Ramos (cell line): ENCODE measurements around the gene PKD1L1.

Experiments
- in situ Hi-C: fragments of 300-500 bp; cut with MboI; formaldehyde crosslinking; loops from one replicate; pipeline ENCODE4 v1.14.3; 2022; ENCODE audit warnings: low sequenced_read_pairs; ENCODE audit not compliant: unreplicated experiment

PKD1L1 gene

DNA sequence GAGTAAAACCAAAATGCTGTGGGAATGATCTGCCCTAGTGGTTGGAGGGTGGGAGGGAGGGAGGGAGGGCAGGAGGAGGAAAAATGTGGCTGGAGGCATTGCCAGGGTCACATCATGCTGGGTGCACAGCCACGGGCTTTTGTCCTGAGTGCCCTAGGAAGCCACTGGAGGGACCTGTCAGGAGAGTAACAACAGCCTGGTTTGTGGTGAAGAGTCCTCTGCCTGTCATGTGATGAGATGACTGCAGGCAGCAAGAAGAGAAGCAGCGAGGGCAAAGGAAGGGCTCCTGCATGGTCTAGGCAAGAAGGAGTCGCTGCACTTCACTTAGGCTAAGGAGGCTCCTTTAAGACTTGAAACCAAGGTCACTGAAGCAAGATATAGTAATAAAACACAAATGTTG lies 65.6 kb downstream of the PKD1L1 start:
- in situ Hi-C loops: no loop called here

GRCh38 chr7:47881256-47881655 lies 67.0 kb downstream of the PKD1L1 start:
- in situ Hi-C loops: no loop called here

DNA sequence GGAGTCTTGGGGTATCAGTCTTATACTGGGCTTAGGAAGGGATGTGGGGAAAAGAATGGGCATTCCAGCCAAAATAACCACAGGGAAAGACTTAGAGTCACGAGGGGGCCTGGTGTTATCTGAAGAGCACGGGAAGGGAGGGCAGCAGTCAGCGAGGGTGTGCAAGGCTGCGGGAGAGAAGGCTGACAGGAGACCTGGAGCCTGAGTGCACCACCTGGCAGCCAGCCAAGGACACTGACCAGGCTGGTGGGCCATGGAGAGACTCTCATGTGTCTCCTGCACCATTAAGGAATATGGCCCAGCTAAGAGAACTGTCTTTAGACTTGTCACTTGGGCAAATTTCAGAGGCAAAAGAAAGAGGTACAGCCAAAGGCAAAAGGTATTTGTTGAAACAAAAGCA lies 69.6 kb downstream of the PKD1L1 start:
- in situ Hi-C loops: no loop called here

- in situ Hi-C loops: no loop called here
Observed at GRCh38 chr7:47877336-47877735, 70.9 kb downstream of the PKD1L1 start.

DNA sequence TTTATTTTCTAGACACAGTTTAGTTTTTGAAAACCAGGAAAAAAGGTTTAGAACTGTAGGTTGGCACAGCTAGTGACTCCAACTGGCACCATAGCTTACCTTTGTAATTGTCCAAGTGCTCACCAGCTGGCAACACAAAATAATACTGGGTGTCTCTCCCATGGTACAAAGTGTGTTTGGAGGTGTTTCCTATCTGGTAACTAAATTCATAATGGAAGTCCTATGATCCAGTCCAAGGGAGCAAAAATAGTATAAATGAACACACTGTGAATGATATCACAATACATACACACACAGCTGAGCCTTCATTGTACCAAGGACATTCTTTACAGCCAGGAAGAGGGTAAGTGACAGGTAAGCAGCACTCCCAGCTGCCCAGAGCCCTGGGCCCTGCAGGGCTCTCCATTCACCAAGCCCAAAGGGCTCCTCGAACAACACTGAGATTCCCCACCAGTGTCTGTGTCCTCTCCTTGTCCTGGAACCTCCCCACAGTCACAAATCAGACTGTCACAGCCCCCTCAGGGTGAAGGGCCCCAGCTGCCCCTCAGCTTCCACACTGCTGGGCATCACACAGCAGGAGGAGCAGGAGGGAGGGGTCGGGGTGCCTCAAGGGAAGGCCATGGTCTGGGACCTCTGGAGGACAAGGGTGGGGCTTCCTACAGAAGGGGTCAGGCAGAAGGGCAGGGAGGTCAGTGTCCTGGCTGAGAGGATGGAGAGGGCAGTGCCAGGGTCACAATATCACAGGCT lies 72.1 kb downstream of the PKD1L1 start:
- in situ Hi-C loops: no loop called here

GRCh38 chr7:47875406-47875805 lies 72.9 kb downstream of the PKD1L1 start:
- in situ Hi-C loops: no loop called here

GRCh38 chr7:47873762-47874161 lies 74.5 kb downstream of the PKD1L1 start:
- in situ Hi-C loops: no loop called here

- in situ Hi-C loops: no loop called here
Observed at GRCh38 chr7:47867286-47867685, 81.0 kb downstream of the PKD1L1 start.

DNA sequence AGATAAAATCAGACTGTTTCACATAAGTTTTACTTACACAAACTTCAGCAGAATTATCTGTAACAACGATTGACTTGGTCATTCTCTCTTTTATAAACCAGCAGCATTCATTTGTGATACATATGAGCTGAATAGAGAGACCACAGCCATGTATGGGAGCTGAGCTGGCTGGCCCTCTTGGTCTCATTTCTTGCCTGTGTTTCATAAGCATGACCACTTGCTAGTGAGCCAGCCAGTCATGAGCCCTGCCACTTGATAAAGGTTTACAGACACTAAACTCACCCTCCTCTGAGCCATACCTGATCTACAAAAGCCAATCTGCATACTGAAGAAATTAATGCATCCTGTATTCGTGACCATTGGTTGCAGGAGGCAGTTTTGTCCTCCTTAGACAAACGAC lies 82.1 kb downstream of the PKD1L1 start:
- in situ Hi-C loops: no loop called here

DNA sequence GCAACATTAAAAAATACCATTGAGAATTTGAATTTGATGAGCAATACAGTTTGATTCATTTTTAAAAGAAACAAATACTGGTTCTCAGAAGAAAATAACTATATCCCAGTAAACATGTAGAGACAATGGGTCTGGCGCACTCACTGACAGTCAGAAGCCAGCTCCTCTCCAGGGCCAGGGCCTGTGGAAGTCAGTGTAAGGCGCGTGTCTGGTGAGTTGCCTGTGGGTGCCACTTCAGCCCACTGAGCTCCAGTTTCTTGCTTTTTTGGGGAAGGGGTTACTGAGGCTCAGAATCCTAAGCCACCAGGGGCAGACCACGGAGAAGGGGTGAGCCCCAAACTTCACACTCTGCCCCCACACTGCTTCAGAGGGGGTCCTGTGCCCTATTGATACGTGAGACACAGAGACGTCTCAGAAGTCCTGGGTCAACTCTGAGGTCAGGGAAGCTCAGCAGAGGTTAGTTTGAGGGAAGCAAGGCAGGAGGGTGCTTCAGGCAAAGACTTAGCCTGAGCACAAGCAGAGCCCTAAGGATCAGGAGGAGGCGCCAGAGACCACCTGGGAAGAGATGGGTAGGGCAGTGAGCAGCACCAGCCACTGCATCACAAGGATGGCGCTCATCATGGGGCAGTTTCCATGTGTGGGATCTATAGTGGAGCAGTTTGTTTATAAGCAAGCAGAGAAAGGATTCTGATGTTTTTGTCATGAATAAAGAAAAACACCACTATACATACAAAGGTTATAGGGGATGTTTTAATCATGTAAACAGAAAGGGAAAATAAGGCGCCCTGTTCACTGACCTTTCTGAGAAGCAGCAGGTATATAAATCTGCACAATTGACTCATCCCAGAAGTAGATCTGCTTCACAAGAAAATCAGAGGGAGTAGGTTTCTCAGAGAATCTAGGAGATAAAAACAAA lies 95.7 kb downstream of the PKD1L1 start:
- in situ Hi-C loops: no loop called here

DNA sequence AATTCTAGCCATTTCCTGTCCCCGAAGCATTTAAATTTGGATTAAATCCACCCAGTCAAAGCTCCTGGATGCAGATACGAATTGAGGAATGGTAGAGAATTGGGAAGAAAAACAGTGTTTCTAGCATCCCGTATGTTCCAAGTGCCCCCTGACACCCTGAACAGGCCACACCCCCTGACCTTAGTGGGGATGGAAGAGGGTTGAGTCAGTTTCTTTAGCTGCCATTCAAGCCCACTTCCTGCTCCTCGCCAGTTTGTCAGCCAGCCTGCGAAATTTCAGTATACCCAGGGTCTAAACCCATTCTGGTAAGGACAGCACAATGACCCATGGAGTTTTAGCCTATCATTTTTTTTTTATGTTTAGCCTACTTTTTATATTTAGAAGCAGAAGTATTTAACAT lies 101.1 kb downstream of the PKD1L1 start:
- in situ Hi-C loops: no loop called here

DNA sequence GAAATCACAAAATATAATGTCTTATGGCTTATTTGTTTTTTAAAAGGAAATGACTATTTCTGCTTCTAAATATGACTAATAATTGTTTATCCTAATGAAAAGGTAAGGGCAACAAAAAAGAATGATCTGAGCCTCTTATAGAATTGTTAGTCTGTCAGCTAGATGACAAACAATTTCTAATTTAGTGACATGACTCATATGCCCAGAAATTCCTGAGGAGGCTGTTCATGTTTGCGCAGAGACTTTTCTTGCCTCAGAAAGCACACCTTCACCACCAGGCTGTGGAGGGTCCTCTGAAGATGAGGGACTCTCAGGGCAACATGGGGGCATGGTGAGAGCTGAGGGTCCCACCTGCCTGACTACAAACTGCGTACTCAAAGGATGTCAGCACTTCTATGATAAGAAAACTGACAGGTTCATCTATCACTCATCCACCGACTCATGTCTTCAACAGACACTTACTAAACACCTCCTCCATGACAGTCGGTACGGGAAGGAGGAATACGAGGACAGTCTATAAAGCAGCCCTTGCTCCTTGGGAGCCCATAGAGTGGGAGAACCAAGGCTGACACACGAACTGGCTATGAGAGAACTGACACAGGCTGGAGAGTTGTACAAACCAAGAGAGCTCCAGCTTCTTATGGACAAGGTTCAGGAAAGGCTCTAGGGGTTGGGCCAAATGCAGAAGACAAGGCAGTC lies 102.0 kb downstream of the PKD1L1 start:
- in situ Hi-C loops: no loop called here

- in situ Hi-C loops: no loop called here
Observed at GRCh38 chr7:47844311-47844710, 104.0 kb downstream of the PKD1L1 start.

DNA sequence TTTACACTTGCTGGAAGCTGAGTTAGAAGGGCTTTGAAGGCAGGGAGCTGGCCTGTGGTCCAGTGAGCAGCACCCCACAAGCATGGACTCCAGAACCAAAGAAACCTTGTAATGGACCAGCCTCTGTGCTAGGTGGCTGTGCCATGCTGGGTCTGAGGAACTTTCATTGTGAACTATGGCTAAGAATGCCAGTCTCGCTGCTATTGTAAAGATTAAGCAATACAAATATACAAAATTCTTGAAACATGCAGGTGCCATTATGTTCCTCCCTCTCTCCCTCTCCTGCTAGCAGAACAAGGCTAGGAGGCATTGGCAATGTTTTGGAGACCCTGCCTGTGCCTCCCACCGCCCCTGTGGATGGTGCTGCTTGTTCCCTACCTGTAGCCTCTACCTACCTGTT lies 105.0 kb downstream of the PKD1L1 start:
- in situ Hi-C loops: no loop called here

DNA sequence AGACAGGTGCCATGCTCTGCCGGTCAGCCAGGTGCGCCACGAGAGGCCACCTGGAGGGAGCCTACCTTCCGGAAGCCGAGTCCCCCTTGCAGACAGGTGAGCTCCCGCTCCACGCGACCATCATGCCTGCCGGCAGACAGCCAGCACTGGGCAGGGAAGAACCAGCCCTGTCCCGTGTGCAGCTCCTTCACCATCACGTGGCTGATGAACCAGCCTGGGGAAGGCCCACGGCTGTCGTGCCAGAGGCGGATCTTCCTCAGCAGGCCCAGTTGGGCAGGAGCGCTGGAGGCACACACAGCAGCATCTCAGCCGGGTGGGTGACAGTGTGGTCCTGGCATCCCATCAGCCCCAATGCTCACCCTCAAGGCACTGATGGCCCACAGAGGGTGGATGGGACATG lies 108.9 kb downstream of the PKD1L1 start:
- in situ Hi-C loops: loop anchor here (10.0 kb wide), 1 partner anchor 575 kb away; no protein-coding TSS in a partner anchor

DNA sequence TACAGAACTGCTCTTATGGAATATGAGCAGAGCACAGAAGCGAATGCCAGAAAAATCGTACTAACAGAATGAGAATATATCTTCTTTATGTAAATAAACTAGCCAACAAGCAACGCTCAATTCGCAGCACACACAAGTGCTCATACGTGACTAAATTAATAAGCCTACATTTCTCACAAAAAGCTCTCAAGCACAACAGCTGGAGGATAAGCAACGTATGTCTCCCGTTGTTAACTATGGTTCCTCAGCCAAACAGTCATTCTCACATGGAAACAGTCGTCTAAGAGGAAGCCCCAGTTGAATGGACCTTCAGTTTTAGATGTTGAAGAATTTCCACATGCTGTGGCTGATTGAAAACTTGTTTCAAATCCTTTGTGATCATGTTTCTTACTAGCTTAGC lies 110.4 kb downstream of the PKD1L1 start:
- in situ Hi-C loops: loop anchor here (10.0 kb wide), 1 partner anchor 573 kb away; no protein-coding TSS in a partner anchor

DNA sequence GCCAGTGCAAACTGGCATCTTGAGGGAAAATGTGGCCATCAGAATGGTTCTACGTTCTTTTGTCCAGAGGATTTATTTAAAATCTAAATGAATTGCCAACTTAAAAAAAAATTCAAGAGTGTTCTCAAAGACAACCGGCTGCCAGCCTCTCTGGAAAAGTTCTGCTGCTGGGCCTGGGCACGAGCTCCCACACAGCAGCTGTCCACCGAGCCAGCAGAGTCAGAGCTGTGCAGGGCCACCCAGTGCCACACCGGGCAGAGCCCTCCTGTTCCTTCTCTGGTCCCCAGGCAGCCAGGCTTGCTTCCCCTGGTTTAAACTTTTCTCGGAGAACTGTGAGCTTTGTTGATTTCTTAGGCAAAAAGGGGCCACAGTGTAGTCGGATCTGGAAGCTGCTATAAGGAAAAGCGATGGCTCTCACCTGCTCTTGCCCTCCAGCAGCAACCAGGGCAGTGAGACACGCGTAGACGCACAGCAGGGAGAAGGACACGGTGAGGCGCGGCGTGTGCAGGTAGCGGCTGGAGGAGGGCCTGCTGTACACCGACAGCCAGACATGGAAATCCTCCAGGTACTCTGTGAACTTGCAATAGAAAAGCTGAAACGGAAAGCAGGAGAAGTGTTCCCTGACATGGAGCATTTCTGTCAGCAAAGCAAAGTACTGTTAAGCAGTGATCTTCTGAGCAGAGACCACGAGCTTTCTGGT lies 111.6 kb downstream of the PKD1L1 start:
- in situ Hi-C loops: loop anchor here (10.0 kb wide), 1 partner anchor 572 kb away; no protein-coding TSS in a partner anchor

DNA sequence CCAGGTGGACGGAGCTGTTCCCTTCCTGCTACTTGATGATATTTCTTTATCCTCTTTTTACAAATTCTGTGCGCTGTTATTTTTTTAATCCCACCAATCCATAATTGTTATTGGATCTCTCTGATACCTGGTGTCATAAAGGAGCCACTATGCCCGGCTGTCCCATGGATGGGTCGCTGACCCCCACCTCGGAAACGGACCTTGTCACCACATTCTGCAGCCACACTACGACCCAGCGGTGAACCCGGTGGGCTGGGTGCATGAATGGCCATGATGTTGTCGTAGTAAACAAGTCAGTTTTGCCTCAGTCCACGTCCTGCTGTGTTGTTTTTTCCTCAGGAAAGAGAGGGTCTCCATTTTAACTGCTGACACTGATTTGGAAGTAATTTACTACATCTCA lies 112.2 kb downstream of the PKD1L1 start:
- in situ Hi-C loops: loop anchor here (10.0 kb wide), 1 partner anchor 571 kb away; no protein-coding TSS in a partner anchor

GRCh38 chr7:47833211-47833610 lies 115.1 kb downstream of the PKD1L1 start:
- in situ Hi-C loops: loop anchor here (10.0 kb wide), 1 partner anchor 568 kb away; no protein-coding TSS in a partner anchor
